OCI-LY7 (cell line): ENCODE results near the gene MKI67.

Source experiments
- CTCF ChIP-seq: fragments of 200-600 bp; sonication (generic); conservative IDR thresholded peaks from 2 replicates; pipeline ENCODE4 v1.5.1; 2014; ENCODE audit warnings: mild to moderate bottlenecking, antibody characterized with exemption, low read length, moderate library complexity, mixed read lengths
- EZH2phosphoT487 ChIP-seq: fragments of 200-600 bp; sonication (generic); IDR thresholded peaks from 2 replicates; pipeline ENCODE4 v1.6.1; 2018; ENCODE audit warnings: low read depth, borderline replicate concordance, mild to moderate bottlenecking, mixed run types, antibody characterized with exemption, low read length, moderate library complexity, mixed read lengths

DNA sequence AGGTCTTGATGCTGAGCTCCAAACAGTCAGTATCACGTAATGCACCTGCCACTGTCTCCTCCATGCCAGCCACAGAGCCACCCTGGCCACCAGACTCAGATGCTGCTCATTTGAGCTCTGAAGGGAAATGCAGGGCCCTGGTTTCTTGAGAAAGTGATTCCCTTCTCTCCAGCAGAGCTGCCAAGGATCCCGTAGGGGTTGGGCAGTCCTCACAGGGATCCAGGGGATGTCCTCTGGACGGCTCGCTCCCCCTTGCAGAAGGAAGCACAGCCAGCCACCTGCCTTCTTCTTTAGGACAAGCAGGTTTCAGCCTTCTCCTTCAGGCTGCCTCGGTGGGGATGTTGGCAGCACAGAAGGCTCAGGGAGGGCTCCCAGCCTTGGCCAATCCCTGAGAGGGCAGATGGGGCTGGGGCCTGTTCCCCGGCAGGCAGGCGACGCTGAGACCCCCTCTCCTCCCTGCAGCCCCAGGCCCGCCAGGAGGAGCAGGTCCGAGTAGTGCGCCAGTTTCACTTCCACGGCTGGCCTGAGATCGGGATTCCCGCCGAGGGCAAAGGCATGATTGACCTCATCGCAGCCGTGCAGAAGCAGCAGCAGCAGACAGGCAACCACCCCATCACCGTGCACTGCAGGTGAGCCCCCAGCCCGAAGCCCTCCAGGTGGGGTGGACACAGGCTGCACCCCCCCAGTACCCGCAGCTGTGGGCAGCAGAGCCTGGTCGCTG lies 48.9 kb downstream of the MKI67 start:
- no peak for TF ChIP-seq CTCF
- no peak for TF ChIP-seq EZH2phosphoT487
